Gastroesophageal sphincter (tissue), 3 donors: ENCODE measurements around the gene CENPF.

Experiments used
- CTCF ChIP-seq, 4 experiments: fragments of 200-600 bp in 2 of 4; fragments of 450-650 bp in 2 of 4; sonication (generic) in 1 of 4; IDR thresholded peaks; one replicate each; pipeline ENCODE4 v1.5.1; 2017 to 2019; ENCODE audit warnings: antibody characterized with exemption in 4 of 4, mild to moderate bottlenecking in 2 of 4, moderate library complexity in 2 of 4
- EP300 ChIP-seq: sonication (generic); formaldehyde crosslinking; IDR thresholded peaks from one replicate; pipeline ENCODE4 v1.6.1; 2017; ENCODE audit warnings: antibody characterized with exemption, mild to moderate bottlenecking
- POLR2A ChIP-seq, 2 donors: fragments of 450-650 bp; IDR thresholded peaks; one replicate each; pipeline ENCODE4 v1.6.1; 2017; ENCODE audit warnings: antibody characterized with exemption in 2 of 2, mild to moderate bottlenecking in 2 of 2, moderate library complexity in 1 of 2

- no peak for TF ChIP-seq CTCF (IDR thresholded peaks at IDR 0.05)
- no peak for TF ChIP-seq EP300
- TF ChIP-seq POLR2A (IDR thresholded peaks at IDR 0.05): no peak
Measured at GRCh38 chr1:214683621-214684020, 80.6 kb downstream of the CENPF start.
